Liver (tissue), 9 donors: ENCODE measurements around the gene GPR156. TPM values are rescaled to one million over a fixed set of nuclear protein-coding genes. Genes with fewer than 3 reads are reported as not detected.

Experiments
- DNase-seq: peaks from one replicate; pipeline ENCODE4 v3.0.0-alpha.2; 2017; ENCODE audit warnings: low spot score
- H3K27ac ChIP-seq, 2 donors: one replicate each; pipeline ENCODE4 v1.7.0; 2013; ENCODE audit warnings: inconsistent platforms in 2 of 2, low read length in 2 of 2, control low read depth in 1 of 2, low read depth in 1 of 2, mild to moderate bottlenecking in 1 of 2
- H3K27me3 ChIP-seq, 4 donors: one replicate each; pipeline versions ENCODE4 v1.6.1 to v1.7.0; 2013; ENCODE audit warnings: low read length in 3 of 4, inconsistent platforms in 1 of 4, mild to moderate bottlenecking in 1 of 4, moderate library complexity in 1 of 4; ENCODE audit not compliant: control insufficient read depth in 4 of 4, insufficient read depth in 4 of 4
- H3K36me3 ChIP-seq, 4 donors: one replicate each; pipeline versions ENCODE4 v1.6.1 to v1.7.0; 2013; ENCODE audit warnings: low read length in 3 of 4, mild to moderate bottlenecking in 3 of 4, low read depth in 1 of 4, moderate library complexity in 1 of 4; ENCODE audit not compliant: control insufficient read depth in 4 of 4, insufficient read depth in 3 of 4
- H3K4me1 ChIP-seq, 4 donors: one replicate each; pipeline versions ENCODE4 v1.6.1 to v1.7.0; 2013; ENCODE audit warnings: low read length in 3 of 4, mild to moderate bottlenecking in 3 of 4, moderate library complexity in 1 of 4; ENCODE audit not compliant: control insufficient read depth in 4 of 4, insufficient read depth in 4 of 4
- H3K4me3 ChIP-seq, 3 donors: one replicate each; pipeline versions ENCODE4 v1.6.1 to v1.7.0; 2013; ENCODE audit warnings: low read length in 3 of 3, control low read depth in 1 of 3, low read depth in 1 of 3, mild to moderate bottlenecking in 1 of 3
- H3K9ac ChIP-seq, 2 donors: one replicate each; pipeline ENCODE4 v1.7.0; 2013; ENCODE audit warnings: low read length in 2 of 2, mild to moderate bottlenecking in 2 of 2, moderate library complexity in 2 of 2, control low read depth in 1 of 2, low read depth in 1 of 2
- H3K9me3 ChIP-seq, 4 donors: one replicate each; pipeline versions ENCODE4 v1.6.1 to v1.7.0; 2013; ENCODE audit warnings: low read length in 3 of 4; ENCODE audit not compliant: control insufficient read depth in 4 of 4
- ATF3 ChIP-seq: IDR thresholded peaks from 2 replicates; pipeline ENCODE4 v1.6.1; 2016; ENCODE audit warnings: antibody characterized with exemption
- CTCF ChIP-seq: fragments of 150-350 bp; IDR thresholded peaks from 2 replicates; pipeline ENCODE4 v1.5.1; 2017; ENCODE audit warnings: improper control_type of control experiment, low read depth, low read length; ENCODE audit not compliant: missing input control
- EGR1 ChIP-seq, 2 donors: IDR thresholded peaks; 2 replicates each; pipeline ENCODE4 v1.6.1; 2016 to 2018; ENCODE audit warnings: antibody characterized with exemption in 2 of 2, low read depth in 2 of 2
- FOXA2 ChIP-seq: IDR thresholded peaks from 2 replicates; pipeline ENCODE4 v1.6.1; 2016; ENCODE audit warnings: antibody characterized with exemption
- HNF4G ChIP-seq: IDR thresholded peaks from 2 replicates; pipeline ENCODE4 v1.6.1; 2016; ENCODE audit warnings: antibody characterized with exemption
- JUND ChIP-seq, 2 donors: IDR thresholded peaks; 2 replicates each; pipeline ENCODE4 v1.6.1; 2016; ENCODE audit warnings: antibody characterized with exemption in 2 of 2
- MAX ChIP-seq: IDR thresholded peaks from 2 replicates; pipeline ENCODE4 v1.6.1; 2016; ENCODE audit warnings: antibody characterized with exemption
- NR2F2 ChIP-seq: IDR thresholded peaks from 2 replicates; pipeline ENCODE4 v1.6.1; 2016; ENCODE audit warnings: antibody characterized with exemption
- REST ChIP-seq: IDR thresholded peaks from 2 replicates; pipeline ENCODE4 v1.6.1; 2016; ENCODE audit warnings: antibody characterized with exemption, mild to moderate bottlenecking
- RXRA ChIP-seq, 2 donors: IDR thresholded peaks; 2 replicates each; pipeline ENCODE4 v1.6.1; 2017 to 2018; ENCODE audit warnings: antibody characterized with exemption in 2 of 2, mild to moderate bottlenecking in 1 of 2
- TAF1 ChIP-seq: conservative IDR thresholded peaks from 2 replicates; pipeline ENCODE4 v1.6.1; 2016; ENCODE audit warnings: antibody characterized with exemption, mild to moderate bottlenecking
- YY1 ChIP-seq: IDR thresholded peaks from 2 replicates; pipeline ENCODE4 v1.6.1; 2016; ENCODE audit warnings: antibody characterized with exemption, mild to moderate bottlenecking
- WGBS: extraction: QIAGEN DNeasy Blood & Tissue Kit; methylation state at CpG from one replicate; pipeline ENCODE4 v1.1.7; 2013; 5-methylcytosine and 5-hydroxymethylcytosine counted together
- polyA plus RNA-seq, 2 donors: library from polyadenylated mRNA; stranded (reverse) in 1 of 2; unstranded in 1 of 2; fragments of 200-250 nt in 1 of 2; fragments of >200 nt in 1 of 2; fragmentation: Nextera tagmentation in 1 of 2; extraction: Ambion mirVana in 1 of 2; gene quantifications; one replicate each; pipeline versions ENCODE4 v1.2.1 to v1.2.3, GENCODE V29; 2013 to 2015
- total RNA-seq, 2 donors: library from RNA; depleted of rRNA; stranded (reverse); fragments of >200 nt; gene quantifications; one replicate each; pipeline ENCODE4 v1.2.3, GENCODE V29; 2014
- donor health status: healthy.
- donor health status: healthy.
- donor health status: healthy.
- donor health status: healthy.
- donor health status: healthy.

The GPR156 gene
- total and polyA plus RNA-seq, 4 donors: 0.02 to 0.17 (median 0.09) TPM; not detected in 1

- peaks cover 0 to 2% (median 0%) of the 10 kb centered on the region in 4 donors for H3K27me3 ChIP-seq
- no peak overlapping the region for H3K27ac ChIP-seq
- no peaks in the 10 kb centered on the region for H3K4me1 ChIP-seq
- TF ChIP-seq FOXA2 (no peak), CTCF (no peak)
- H3K36me3 ChIP-seq: no peaks in the 10 kb centered on the region
- DNase-seq: no peak
- 70% methylated on average over 72 of the region's 72 CpGs for WGBS
- H3K9ac ChIP-seq: no peak overlapping the region
- no peaks in the 10 kb centered on the region for H3K9me3 ChIP-seq
- H3K4me3 ChIP-seq: no peak overlapping the region
Observed at GRCh38 chr3:120306519-120307455, 21.8 kb upstream of the GPR156 start.

- Histone ChIP-seq H3K4me1 (peaks cover 0 to 10% (median 7%) of the 10 kb centered on the region in 4 donors), H3K36me3 (no peaks in the 10 kb centered on the region), H3K9ac (no peak overlapping the region), H3K27me3 (peaks cover 0 to 2% (median 0%) of the 10 kb centered on the region in 4 donors), H3K9me3 (no peaks in the 10 kb centered on the region), H3K27ac (no peak overlapping the region), H3K4me3 (no peak overlapping the region)
- no peak for TF ChIP-seq FOXA2
- TF ChIP-seq HNF4G: no peak
- TF ChIP-seq NR2F2: no peak
- no peak for TF ChIP-seq YY1
- no peak for TF ChIP-seq RXRA (IDR thresholded peaks at IDR 0.05)
- TF ChIP-seq EGR1 (IDR thresholded peaks at IDR 0.05; ENCODE audit: low read depth in 2 of 2): no peak
- TF ChIP-seq MAX: no peak
- 97% methylated on average over 4 of the region's 4 CpGs for WGBS
- DNase-seq: no peak
Observed at GRCh38 chr3:120304616-120305015, 19.6 kb upstream of the GPR156 start.

- Histone ChIP-seq H3K4me3 (no peak overlapping the region), H3K36me3 (no peaks in the 10 kb centered on the region), H3K9ac (no peak overlapping the region), H3K27me3 (peaks cover 0 to 2% (median under 1%) of the 10 kb centered on the region in 4 donors), H3K9me3 (no peaks in the 10 kb centered on the region), H3K27ac (no peak overlapping the region), H3K4me1 (peaks cover 0 to 10% (median 7%) of the 10 kb centered on the region in 4 donors)
- TF ChIP-seq JUND (IDR thresholded peaks at IDR 0.05) (peak in 1 of 2 donors; percentile 16), TAF1 (no peak)
- DNase-seq: no peak
- WGBS: 90% methylated on average over 5 of the region's 5 CpGs
Observed at GRCh38 chr3:120302361-120302760, 17.3 kb upstream of the GPR156 start.

- 31% methylated on average over 3 of the region's 3 CpGs for WGBS
- Histone ChIP-seq H3K4me1 (peaks cover 0 to 10% (median 7%) of the 10 kb centered on the region in 4 donors), H3K9me3 (no peaks in the 10 kb centered on the region), H3K27ac (no peak overlapping the region), H3K9ac (no peak overlapping the region), H3K36me3 (no peaks in the 10 kb centered on the region), H3K4me3 (no peak overlapping the region), H3K27me3 (peaks cover 0 to 5% (median 1%) of the 10 kb centered on the region in 4 donors)
- DNase-seq: no peak
- TF ChIP-seq ATF3 (peak; percentile 40), MAX (peak; percentile 28), EGR1 (IDR thresholded peaks at IDR 0.05; ENCODE audit: low read depth in 2 of 2) (peak in 1 of 2 donors; percentile 47), FOXA2 (peak; percentile 86), YY1 (peak; percentile 64), REST (peak; percentile 26), CTCF (no peak)
Observed at GRCh38 chr3:120300971-120301370, 15.9 kb upstream of the GPR156 start.
